Measurements from ENCODE around the gene UBQLN4.

DNA sequence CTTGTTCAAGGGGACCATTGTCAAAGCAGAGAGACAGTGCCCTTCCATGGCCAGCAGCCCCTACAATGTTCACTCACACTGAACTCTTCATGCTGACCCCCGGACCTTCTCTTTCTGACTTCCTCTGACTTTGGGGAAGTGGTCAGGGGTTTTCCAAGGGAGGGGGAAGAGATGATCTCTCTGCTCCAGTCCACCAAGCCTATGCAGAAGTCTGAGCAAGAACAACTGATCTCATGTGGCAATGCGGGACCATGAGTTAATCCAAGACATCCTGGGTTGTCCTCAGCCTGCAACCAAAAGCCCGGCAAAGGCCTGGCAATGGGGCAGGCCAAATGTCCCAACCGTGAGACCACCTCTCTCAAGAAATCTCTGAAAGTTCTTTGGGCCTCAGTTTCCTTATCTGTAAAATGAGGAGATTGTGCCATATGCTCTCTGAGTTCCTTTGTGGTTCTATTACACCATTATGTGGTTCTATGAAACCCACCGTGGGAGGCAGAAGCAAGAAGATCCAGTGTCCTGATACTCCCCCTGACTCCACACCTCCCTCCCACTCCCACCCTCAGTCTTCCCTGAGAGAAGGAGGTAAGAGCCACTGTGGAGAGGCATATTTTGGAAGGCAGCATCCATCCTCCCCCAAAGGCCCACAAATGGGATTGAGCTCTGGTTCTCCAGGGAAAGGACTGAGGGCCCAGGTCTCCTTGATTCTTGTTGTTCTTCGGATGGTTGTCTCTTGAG, 63.4 kb downstream of the UBQLN4 start:
- TF ChIP-seq, protein P1, sequence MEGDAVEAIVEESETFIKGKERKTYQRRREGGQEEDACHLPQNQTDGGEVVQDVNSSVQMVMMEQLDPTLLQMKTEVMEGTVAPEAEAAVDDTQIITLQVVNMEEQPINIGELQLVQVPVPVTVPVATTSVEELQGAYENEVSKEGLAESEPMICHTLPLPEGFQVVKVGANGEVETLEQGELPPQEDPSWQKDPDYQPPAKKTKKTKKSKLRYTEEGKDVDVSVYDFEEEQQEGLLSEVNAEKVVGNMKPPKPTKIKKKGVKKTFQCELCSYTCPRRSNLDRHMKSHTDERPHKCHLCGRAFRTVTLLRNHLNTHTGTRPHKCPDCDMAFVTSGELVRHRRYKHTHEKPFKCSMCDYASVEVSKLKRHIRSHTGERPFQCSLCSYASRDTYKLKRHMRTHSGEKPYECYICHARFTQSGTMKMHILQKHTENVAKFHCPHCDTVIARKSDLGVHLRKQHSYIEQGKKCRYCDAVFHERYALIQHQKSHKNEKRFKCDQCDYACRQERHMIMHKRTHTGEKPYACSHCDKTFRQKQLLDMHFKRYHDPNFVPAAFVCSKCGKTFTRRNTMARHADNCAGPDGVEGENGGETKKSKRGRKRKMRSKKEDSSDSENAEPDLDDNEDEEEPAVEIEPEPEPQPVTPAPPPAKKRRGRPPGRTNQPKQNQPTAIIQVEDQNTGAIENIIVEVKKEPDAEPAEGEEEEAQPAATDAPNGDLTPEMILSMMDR (IDR thresholded peaks at IDR 0.05; ENCODE audit: poor library complexity, severe bottlenecking): no peak
- TF ChIP-seq POLR2AphosphoS5 (IDR thresholded peaks at IDR 0.05) (no peak), EZH2 (IDR thresholded peaks at IDR 0.05; ENCODE audit: borderline replicate concordance, insufficient read depth, low read length, poor library complexity, severe bottlenecking) (no peak), EP300 (conservative IDR thresholded peaks at IDR 0.05; ENCODE audit: poor library complexity, severe bottlenecking) (no peak), MXI1 (conservative IDR thresholded peaks at IDR 0.05; ENCODE audit: poor library complexity, severe bottlenecking) (no peak), TAF1 (IDR thresholded peaks at IDR 0.05; ENCODE audit: low read depth) (no peak), SMC3 (conservative IDR thresholded peaks at IDR 0.05; ENCODE audit: poor library complexity) (no peak), RAD21 (conservative IDR thresholded peaks at IDR 0.05) (no peak)
- TF ChIP-seq, protein P2, sequence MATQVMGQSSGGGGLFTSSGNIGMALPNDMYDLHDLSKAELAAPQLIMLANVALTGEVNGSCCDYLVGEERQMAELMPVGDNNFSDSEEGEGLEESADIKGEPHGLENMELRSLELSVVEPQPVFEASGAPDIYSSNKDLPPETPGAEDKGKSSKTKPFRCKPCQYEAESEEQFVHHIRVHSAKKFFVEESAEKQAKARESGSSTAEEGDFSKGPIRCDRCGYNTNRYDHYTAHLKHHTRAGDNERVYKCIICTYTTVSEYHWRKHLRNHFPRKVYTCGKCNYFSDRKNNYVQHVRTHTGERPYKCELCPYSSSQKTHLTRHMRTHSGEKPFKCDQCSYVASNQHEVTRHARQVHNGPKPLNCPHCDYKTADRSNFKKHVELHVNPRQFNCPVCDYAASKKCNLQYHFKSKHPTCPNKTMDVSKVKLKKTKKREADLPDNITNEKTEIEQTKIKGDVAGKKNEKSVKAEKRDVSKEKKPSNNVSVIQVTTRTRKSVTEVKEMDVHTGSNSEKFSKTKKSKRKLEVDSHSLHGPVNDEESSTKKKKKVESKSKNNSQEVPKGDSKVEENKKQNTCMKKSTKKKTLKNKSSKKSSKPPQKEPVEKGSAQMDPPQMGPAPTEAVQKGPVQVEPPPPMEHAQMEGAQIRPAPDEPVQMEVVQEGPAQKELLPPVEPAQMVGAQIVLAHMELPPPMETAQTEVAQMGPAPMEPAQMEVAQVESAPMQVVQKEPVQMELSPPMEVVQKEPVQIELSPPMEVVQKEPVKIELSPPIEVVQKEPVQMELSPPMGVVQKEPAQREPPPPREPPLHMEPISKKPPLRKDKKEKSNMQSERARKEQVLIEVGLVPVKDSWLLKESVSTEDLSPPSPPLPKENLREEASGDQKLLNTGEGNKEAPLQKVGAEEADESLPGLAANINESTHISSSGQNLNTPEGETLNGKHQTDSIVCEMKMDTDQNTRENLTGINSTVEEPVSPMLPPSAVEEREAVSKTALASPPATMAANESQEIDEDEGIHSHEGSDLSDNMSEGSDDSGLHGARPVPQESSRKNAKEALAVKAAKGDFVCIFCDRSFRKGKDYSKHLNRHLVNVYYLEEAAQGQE (IDR thresholded peaks at IDR 0.05; ENCODE audit: borderline replicate concordance): no peak

Data from neural cell (in vitro differentiated cells).